Sigmoid colon (tissue), 7 donors: ENCODE results near the gene TMEM82. TPM values are rescaled to one million over a fixed set of nuclear protein-coding genes. Genes with fewer than 3 reads are reported as not detected.
A peak's percentile ranks its signal among the peaks of the same experiment; 100 is the strongest.

Source experiments
- DNase-seq: peaks from one replicate; pipeline ENCODE4 v3.0.0-alpha.2; 2019
- H3K27ac ChIP-seq, 4 donors: fragments of 200-600 bp; sonication (generic); one replicate each; pipeline ENCODE4 v1.5.1; 2016 to 2019; ENCODE audit warnings: mild to moderate bottlenecking in 1 of 4
- H3K27me3 ChIP-seq, 3 donors: fragments of 200-600 bp; sonication (generic); one replicate each; pipeline ENCODE4 v1.5.1; 2019; ENCODE audit warnings: mild to moderate bottlenecking in 1 of 3
- H3K36me3 ChIP-seq, 4 donors: fragments of 200-600 bp; sonication (generic); one replicate each; pipeline ENCODE4 v1.5.1; 2016 to 2019
- H3K4me1 ChIP-seq, 4 donors: fragments of 200-600 bp; sonication (generic); one replicate each; pipeline ENCODE4 v1.5.1; 2017 to 2019
- H3K4me3 ChIP-seq, 4 donors: fragments of 200-600 bp; sonication (generic); one replicate each; pipeline ENCODE4 v1.5.1; 2017 to 2019; ENCODE audit warnings: mild to moderate bottlenecking in 2 of 4, moderate library complexity in 1 of 4
- H3K9me3 ChIP-seq, 4 donors: fragments of 200-600 bp in 3 of 4; sonication (generic) in 3 of 4; one replicate each; pipeline versions ENCODE4 v1.5.1 to v1.6.1; 2013 to 2019
- EP300 ChIP-seq, 4 donors: sonication (generic); formaldehyde crosslinking; IDR thresholded peaks; one replicate each; pipeline ENCODE4 v1.6.1; 2017; ENCODE audit warnings: antibody characterized with exemption in 4 of 4
- POLR2A ChIP-seq, 2 donors: fragments of 450-650 bp; IDR thresholded peaks; one replicate each; pipeline ENCODE4 v1.6.1; 2016; ENCODE audit warnings: antibody characterized with exemption in 2 of 2, mild to moderate bottlenecking in 2 of 2, moderate library complexity in 2 of 2
- POLR2AphosphoS5 ChIP-seq, 4 donors: sonication (generic); formaldehyde crosslinking; IDR thresholded peaks; one replicate each; pipeline ENCODE4 v1.6.1; 2017; ENCODE audit warnings: antibody characterized with exemption in 4 of 4
- WGBS, 2 donors: extraction: QIAGEN DNeasy Blood & Tissue Kit; methylation state at CpG; one replicate each; pipeline ENCODE4 v1.1.7; 2013; 5-methylcytosine and 5-hydroxymethylcytosine counted together
- intact Hi-C: fragments of 100-400 bp; cut with DNase I; formaldehyde crosslinking; loops from one replicate; pipeline ENCODE4 v1.15.1; 2023
- polyA plus RNA-seq, 3 donors: library from polyadenylated mRNA; stranded (reverse); fragments of 200-250 nt; gene quantifications; one replicate each; pipeline ENCODE4 v1.2.3, GENCODE V29; 2013
- total RNA-seq, 4 donors: library from RNA; depleted of rRNA; stranded (reverse); fragments of >200 nt; gene quantifications; one replicate each; pipeline ENCODE4 v1.1.0, GENCODE V29; 2016
- TF ChIP-seq, protein P1 (sequence below), 4 experiments: fragments of 450-650 bp in 3 of 4; fragments of 200-600 bp in 1 of 4; IDR thresholded peaks; one replicate each; pipeline ENCODE4 v1.5.1; 2016 to 2019; ENCODE audit warnings: antibody characterized with exemption in 4 of 4, mild to moderate bottlenecking in 3 of 4, moderate library complexity in 2 of 4
- donor health status: healthy with polysubstance abuse.
- donor health status: Bipolar disorder and iron deficiency.
- donor health status: healthy.

Gene TMEM82
- total and polyA plus RNA-seq, 7 donors, result 0.55 to 19.3 (median 11.1) TPM; not detected in 3

DNA sequence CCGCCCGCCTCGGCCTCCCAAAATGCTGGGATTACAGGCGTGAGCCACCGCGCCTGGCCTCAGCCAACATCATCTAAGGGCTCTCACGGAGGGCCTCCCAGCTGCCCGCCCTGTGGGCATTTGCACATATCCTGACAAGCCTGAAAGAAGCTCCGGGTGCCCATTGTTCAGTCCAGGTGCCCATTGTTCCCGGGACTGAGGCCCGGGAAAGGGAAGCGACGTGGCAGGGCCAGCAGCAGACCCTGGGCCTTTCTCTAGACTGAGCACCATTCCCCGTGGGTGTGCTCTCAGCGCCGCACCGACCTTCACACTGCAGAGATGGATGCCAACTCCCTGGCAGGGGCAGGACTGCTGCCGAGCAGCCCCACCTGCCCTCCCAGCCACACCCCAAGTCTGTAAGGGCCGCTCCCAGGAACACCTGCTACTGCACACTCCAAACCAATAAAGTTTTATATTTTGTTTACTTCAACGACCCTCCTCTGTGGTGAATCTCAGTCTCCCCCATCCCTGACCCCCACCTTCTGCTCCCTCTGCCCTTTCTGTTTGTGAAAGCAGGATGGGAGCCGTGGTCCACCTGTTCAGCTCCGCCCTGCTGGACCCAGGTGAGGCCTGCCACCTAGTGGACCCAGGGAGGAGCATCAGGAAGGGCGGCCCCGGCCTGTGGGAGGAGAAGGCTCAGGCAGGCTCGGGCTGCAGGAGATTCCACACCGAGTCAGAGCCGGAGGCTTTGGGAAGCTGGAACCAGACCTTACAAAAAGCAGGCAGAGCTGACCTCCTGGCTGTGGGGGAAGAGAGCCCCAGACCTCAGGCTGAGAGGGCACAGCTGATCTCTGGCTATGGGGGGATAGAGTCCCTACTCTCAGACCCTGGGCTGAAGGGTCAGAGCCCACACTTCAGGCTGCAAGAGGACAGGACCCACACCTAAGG lies 1.1 kb upstream of the TMEM82 start:
- intact Hi-C loops, result loop anchor here (2.0 to 5.0 kb wide), 2 partner anchors 56 to 144 kb away; partner anchors contain the start of gene PLEKHM2
- Histone ChIP-seq H3K27ac (no peak overlapping the region), H3K36me3 (no peaks in the 10 kb centered on the region), H3K9me3 (no peaks in the 10 kb centered on the region), H3K27me3 (no peaks in the 10 kb centered on the region), H3K4me1 (peaks cover 0 to 5% (median 1%) of the 10 kb centered on the region in 4 donors), H3K4me3 (no peak overlapping the region)
- TF ChIP-seq EP300 (IDR thresholded peaks at IDR 0.05) (no peak), POLR2AphosphoS5 (IDR thresholded peaks at IDR 0.05) (peak in 1 of 4 donors; percentile 15), POLR2A (IDR thresholded peaks at IDR 0.05) (peak in 1 of 2 donors; percentile 27)
- TF ChIP-seq, protein P1, sequence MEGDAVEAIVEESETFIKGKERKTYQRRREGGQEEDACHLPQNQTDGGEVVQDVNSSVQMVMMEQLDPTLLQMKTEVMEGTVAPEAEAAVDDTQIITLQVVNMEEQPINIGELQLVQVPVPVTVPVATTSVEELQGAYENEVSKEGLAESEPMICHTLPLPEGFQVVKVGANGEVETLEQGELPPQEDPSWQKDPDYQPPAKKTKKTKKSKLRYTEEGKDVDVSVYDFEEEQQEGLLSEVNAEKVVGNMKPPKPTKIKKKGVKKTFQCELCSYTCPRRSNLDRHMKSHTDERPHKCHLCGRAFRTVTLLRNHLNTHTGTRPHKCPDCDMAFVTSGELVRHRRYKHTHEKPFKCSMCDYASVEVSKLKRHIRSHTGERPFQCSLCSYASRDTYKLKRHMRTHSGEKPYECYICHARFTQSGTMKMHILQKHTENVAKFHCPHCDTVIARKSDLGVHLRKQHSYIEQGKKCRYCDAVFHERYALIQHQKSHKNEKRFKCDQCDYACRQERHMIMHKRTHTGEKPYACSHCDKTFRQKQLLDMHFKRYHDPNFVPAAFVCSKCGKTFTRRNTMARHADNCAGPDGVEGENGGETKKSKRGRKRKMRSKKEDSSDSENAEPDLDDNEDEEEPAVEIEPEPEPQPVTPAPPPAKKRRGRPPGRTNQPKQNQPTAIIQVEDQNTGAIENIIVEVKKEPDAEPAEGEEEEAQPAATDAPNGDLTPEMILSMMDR (IDR thresholded peaks at IDR 0.05), result peak; percentile 77 to 93 (median 84)
- DNase-seq, result peak; percentile 91
- 14 to 46% methylated on average over 27 of the region's 27 CpGs for WGBS, 2 donors

DNA sequence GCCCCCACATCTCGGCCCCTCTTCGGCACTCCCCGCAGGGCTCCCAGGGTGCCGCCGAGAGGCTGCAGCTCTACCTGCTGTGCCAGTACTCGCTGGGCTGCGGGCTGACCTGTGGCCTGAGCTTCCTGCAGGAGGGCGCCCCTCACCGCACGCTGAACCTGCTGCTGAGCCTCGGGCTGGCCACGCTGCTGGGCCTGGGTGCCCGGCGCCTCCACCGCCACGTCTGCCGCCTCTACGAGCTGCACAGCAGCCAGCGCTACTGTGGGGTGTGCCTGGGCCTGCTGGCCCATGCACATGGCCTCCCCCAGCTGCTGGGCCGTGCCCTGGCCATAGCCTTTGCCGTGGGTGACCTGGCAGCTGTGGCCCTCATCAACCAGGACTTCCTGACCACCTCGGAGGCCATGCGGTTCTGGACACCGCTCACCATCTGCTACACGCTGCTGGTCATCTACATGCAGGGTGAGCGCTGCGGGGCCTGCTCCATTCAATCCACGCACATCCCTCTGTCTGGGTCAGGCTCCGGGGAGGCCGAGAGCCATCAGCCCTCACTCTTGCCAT lies 1.9 kb downstream of the TMEM82 start:
- DNase-seq, result no peak
- intact Hi-C loops, result loop anchor here (5.0 kb wide), 1 partner anchor 147 kb away; no protein-coding TSS in a partner anchor
- WGBS, 2 donors, result 90% methylated on average over 30 of the region's 30 CpGs
- H3K36me3 ChIP-seq, result no peaks in the 10 kb centered on the region
- TF ChIP-seq POLR2A (IDR thresholded peaks at IDR 0.05), result no peak
- TF ChIP-seq, protein P1 (IDR thresholded peaks at IDR 0.05), result no peak
- no peak for TF ChIP-seq POLR2AphosphoS5 (IDR thresholded peaks at IDR 0.05)
- no peak for TF ChIP-seq EP300 (IDR thresholded peaks at IDR 0.05)
- H3K9me3 ChIP-seq, result no peaks in the 10 kb centered on the region
- H3K27me3 ChIP-seq, result no peaks in the 10 kb centered on the region
- H3K27ac ChIP-seq, result no peak overlapping the region
- no peak overlapping the region for H3K4me3 ChIP-seq
- peaks cover 0 to 5% (median 0%) of the 10 kb centered on the region in 4 donors for H3K4me1 ChIP-seq

DNA sequence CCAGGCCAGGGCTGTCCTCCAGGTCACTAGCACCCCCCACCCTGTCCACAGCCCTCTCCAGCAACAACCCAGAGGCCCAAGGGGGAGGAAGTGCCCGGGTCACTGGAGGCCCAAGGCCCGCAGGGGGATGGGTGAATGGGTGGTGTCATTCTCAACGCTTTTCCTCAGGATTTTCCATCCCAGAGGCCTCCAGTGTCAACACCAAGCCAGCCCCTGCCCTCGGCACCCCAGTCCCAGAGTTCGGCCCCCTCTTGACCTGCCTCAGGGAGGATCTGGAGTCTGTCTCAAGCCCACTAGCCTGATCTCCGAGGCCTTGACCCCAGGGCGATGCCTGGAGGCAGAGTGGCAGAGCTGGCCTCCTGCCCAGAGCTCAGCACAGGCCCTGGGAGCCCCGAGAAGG lies 5.1 kb downstream of the TMEM82 start:
- Histone ChIP-seq H3K36me3 (no peaks in the 10 kb centered on the region), H3K4me3 (no peak overlapping the region), H3K27me3 (no peaks in the 10 kb centered on the region), H3K27ac (no peak overlapping the region), H3K4me1 (no peaks in the 10 kb centered on the region), H3K9me3 (no peaks in the 10 kb centered on the region)
- intact Hi-C loops, result no loop called here
- TF ChIP-seq EP300 (IDR thresholded peaks at IDR 0.05) (no peak), POLR2A (IDR thresholded peaks at IDR 0.05) (no peak)
- TF ChIP-seq, protein P1 (IDR thresholded peaks at IDR 0.05), result no peak
- no peak for DNase-seq
- WGBS, 2 donors, result 76% methylated on average over 8 of the region's 8 CpGs

DNA sequence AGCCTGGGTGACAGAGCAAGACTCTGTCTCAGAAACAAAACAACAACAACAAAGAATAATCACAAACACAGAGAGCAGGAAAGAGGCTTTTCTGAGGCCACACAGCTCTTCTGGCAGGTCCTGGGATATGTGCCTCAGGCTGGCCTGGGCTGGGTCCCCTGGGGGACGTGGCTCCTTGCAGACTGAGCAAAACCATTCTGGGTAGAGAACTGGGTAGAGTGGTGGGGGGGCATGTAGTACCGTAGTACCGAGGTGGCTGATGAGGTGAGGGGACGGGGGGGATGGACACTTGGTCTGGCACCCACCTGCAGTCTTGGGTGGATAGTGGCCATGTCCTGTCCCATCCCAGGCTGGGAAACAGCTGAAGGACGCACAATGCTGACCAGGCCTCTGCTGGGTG lies 6.0 kb downstream of the TMEM82 start:
- no peaks in the 10 kb centered on the region for H3K27me3 ChIP-seq
- no peaks in the 10 kb centered on the region for H3K9me3 ChIP-seq
- 94 to 96% methylated on average over 5 of the region's 5 CpGs for WGBS, 2 donors
- H3K4me1 ChIP-seq, result no peaks in the 10 kb centered on the region
- no peak overlapping the region for H3K4me3 ChIP-seq
- H3K27ac ChIP-seq, result no peak overlapping the region
- DNase-seq, result no peak
- intact Hi-C loops, result no loop called here
- no peaks in the 10 kb centered on the region for H3K36me3 ChIP-seq
- TF ChIP-seq POLR2AphosphoS5 (IDR thresholded peaks at IDR 0.05) (no peak), EP300 (IDR thresholded peaks at IDR 0.05) (no peak), POLR2A (IDR thresholded peaks at IDR 0.05) (no peak)
- TF ChIP-seq, protein P1 (IDR thresholded peaks at IDR 0.05), result no peak
